Measurements from ENCODE around the gene AZGP1.
"Not testable (repeated sequence)": the region's sequence is repeated elsewhere in the genome, so short reads cannot be mapped to it uniquely, and the experiment has no call there.

The AZGP1 gene

GRCh38 chr7:99949645-99950228 is 26.1 kb downstream of the AZGP1 start:
- no peak for DNase-seq

- DNase-seq = no peak
Observed at GRCh38 chr7:99947608-99948007, 28.2 kb downstream of the AZGP1 start.

GRCh38 chr7:99944497-99945070 is 31.2 kb downstream of the AZGP1 start:
- no peak for DNase-seq

- DNase-seq = no peak
Observed at GRCh38 chr7:99943641-99944496, 32.0 kb downstream of the AZGP1 start.

- no peak for DNase-seq
Observed at GRCh38 chr7:99938296-99938695, 37.5 kb downstream of the AZGP1 start.

GRCh38 chr7:99935009-99935408 is 40.8 kb downstream of the AZGP1 start:
- not testable (repeated sequence) for DNase-seq

- DNase-seq = no peak
Observed at GRCh38 chr7:99930376-99930775, 45.5 kb downstream of the AZGP1 start.

GRCh38 chr7:99929730-99930053 is 46.1 kb downstream of the AZGP1 start:
- no peak for DNase-seq

- peak in 4 of 5 donors; percentile 15 to 55 (median 22) for DNase-seq
Observed at GRCh38 chr7:99928994-99929729, 46.7 kb downstream of the AZGP1 start, which contains the start of gene GJC3. GJC3 (minus strand) TSS chr7:99929620; CDS start chr7:99929620, 0 bp downstream.

GRCh38 chr7:99928188-99928587 is 47.6 kb downstream of the AZGP1 start:
- DNase-seq = no peak

- DNase-seq = no peak
Observed at GRCh38 chr7:99927536-99927935, 48.3 kb downstream of the AZGP1 start.

- no peak for DNase-seq
Observed at GRCh38 chr7:99926321-99926720, 49.5 kb downstream of the AZGP1 start.

GRCh38 chr7:99923200-99923599 is 52.6 kb downstream of the AZGP1 start:
- no peak for DNase-seq

GRCh38 chr7:99920149-99920548 is 55.7 kb downstream of the AZGP1 start:
- DNase-seq = no peak

GRCh38 chr7:99919814-99920112 is 56.1 kb downstream of the AZGP1 start:
- no peak for DNase-seq

- peak; percentile 76 to 95 (median 82) for DNase-seq
Observed at GRCh38 chr7:99918959-99919813, 56.6 kb downstream of the AZGP1 start, which contains the start of gene TRIM4. TRIM4 (minus strand) TSS chr7:99919530; CDS start chr7:99919401, 129 bp downstream.

Data from T-helper 1 cell (primary cell).